GM19240 (cell line): ENCODE data around the gene LRRFIP2.
"Not testable (repeated sequence)": the region's sequence is repeated elsewhere in the genome, so short reads cannot be mapped to it uniquely, and the experiment has no call there.

Source experiments
- DNase-seq: peaks from one replicate; pipeline ENCODE4 v3.0.0; 2011; ENCODE audit warnings: low spot score; ENCODE audit not compliant: insufficient read length

Gene LRRFIP2

GRCh38 chr3:37071921-37072320 lies 102.5 kb downstream of the LRRFIP2 start:
- DNase-seq: no peak

- DNase-seq: no peak
These were observed 106.4 kb downstream of the LRRFIP2 start for GRCh38 chr3:37068031-37068430.

- DNase-seq: no peak
These were observed 106.8 kb downstream of the LRRFIP2 start for GRCh38 chr3:37067577-37067976.

- no peak for DNase-seq
These were observed 109.6 kb downstream of the LRRFIP2 start for GRCh38 chr3:37064747-37065146.

GRCh38 chr3:37058117-37058516 lies 116.3 kb downstream of the LRRFIP2 start:
- DNase-seq: no peak

GRCh38 chr3:37056826-37057225 lies 117.6 kb downstream of the LRRFIP2 start:
- no peak for DNase-seq

GRCh38 chr3:37055077-37055476 lies 119.3 kb downstream of the LRRFIP2 start:
- not testable (repeated sequence) for DNase-seq

- DNase-seq: no peak
These were observed 120.0 kb downstream of the LRRFIP2 start for GRCh38 chr3:37054370-37054769.

- DNase-seq: no peak
These were observed 120.6 kb downstream of the LRRFIP2 start for GRCh38 chr3:37053753-37054152.

GRCh38 chr3:37053337-37053736 lies 121.0 kb downstream of the LRRFIP2 start:
- no peak for DNase-seq

GRCh38 chr3:37052860-37053259 lies 121.5 kb downstream of the LRRFIP2 start:
- DNase-seq: no peak

- DNase-seq: no peak
These were observed 124.1 kb downstream of the LRRFIP2 start for GRCh38 chr3:37050282-37050681.

- not testable (repeated sequence) for DNase-seq
These were observed 131.7 kb downstream of the LRRFIP2 start for GRCh38 chr3:37042712-37043111.

- no peak for DNase-seq
These were observed 132.7 kb downstream of the LRRFIP2 start for GRCh38 chr3:37041546-37042195.

GRCh38 chr3:37040231-37040630 lies 134.2 kb downstream of the LRRFIP2 start:
- no peak for DNase-seq

- no peak for DNase-seq
These were observed 135.1 kb downstream of the LRRFIP2 start for GRCh38 chr3:37039161-37039846.

- no peak for DNase-seq
These were observed 137.0 kb downstream of the LRRFIP2 start for GRCh38 chr3:37037352-37037751.

GRCh38 chr3:37032961-37033360 lies 141.4 kb downstream of the LRRFIP2 start:
- no peak for DNase-seq

GRCh38 chr3:37031096-37031682 lies 143.2 kb downstream of the LRRFIP2 start:
- no peak for DNase-seq

- DNase-seq: no peak
These were observed 143.8 kb downstream of the LRRFIP2 start for GRCh38 chr3:37030588-37030987.

GRCh38 chr3:37029516-37030163 lies 144.7 kb downstream of the LRRFIP2 start:
- DNase-seq: no peak

- DNase-seq: no peak
These were observed 145.3 kb downstream of the LRRFIP2 start for GRCh38 chr3:37029111-37029510.
